OCI-LY7 (cell line): ENCODE data around the gene HGS. TPM values are rescaled to one million over a fixed set of nuclear protein-coding genes. Genes with fewer than 3 reads are reported as not detected.
A peak's percentile ranks its signal among the peaks of the same experiment; 100 is the strongest.

Source experiments
- BruUV-seq: library from RNA; stranded (reverse); fragments of 400-500 nt; replicated peaks from 2 replicates; lab custom pipeline; 2021; lab: Mats Ljungman, UMichigan
- CTCF ChIA-PET: fragments of 300-600 bp; sonication (Branson Sonifier 250); formaldehyde crosslinking; loops from one replicate; lab custom pipeline; 2022; ENCODE audit warnings: antibody characterized with exemption; ENCODE audit not compliant: unreplicated experiment; lab: Charles Lee
- POLR2A ChIA-PET: fragments of 300-600 bp; sonication (Branson Sonifier 250); formaldehyde crosslinking; loops from one replicate; lab custom pipeline; 2022; ENCODE audit warnings: antibody characterized with exemption; lab: Charles Lee
- DNase-seq: peaks from one replicate; pipeline ENCODE4 v3.0.0-alpha.2; 2015; ENCODE audit warnings: low spot score
- H2AFZ ChIP-seq: fragments of 200-600 bp; sonication (generic), shearing (Covaris generic); 2 replicates; pipeline ENCODE4 v1.6.1; 2014; ENCODE audit warnings: mild to moderate bottlenecking, antibody characterized with exemption, low read length, moderate library complexity
- H3K27ac ChIP-seq: fragments of 200-600 bp; sonication (generic); 2 replicates; pipeline ENCODE4 v1.5.1; 2014; ENCODE audit warnings: mixed run types, low read depth, mild to moderate bottlenecking, moderate library complexity, low read length, inconsistent platforms; ENCODE audit not compliant: poor library complexity, severe bottlenecking
- H3K36me3 ChIP-seq: fragments of 200-600 bp; sonication (generic); 2 replicates; pipeline ENCODE4 v1.6.1; 2014; ENCODE audit warnings: mild to moderate bottlenecking, antibody characterized with exemption, low read length, moderate library complexity, mixed read lengths; ENCODE audit not compliant: insufficient read depth
- H3K4me1 ChIP-seq: fragments of 200-600 bp; sonication (generic); 2 replicates; pipeline ENCODE4 v1.5.1; 2014; ENCODE audit warnings: mild to moderate bottlenecking, low read length; ENCODE audit not compliant: insufficient read depth, poor library complexity, severe bottlenecking
- H3K4me2 ChIP-seq: fragments of 200-600 bp; sonication (generic); 2 replicates; pipeline ENCODE4 v1.6.1; 2014; ENCODE audit warnings: mild to moderate bottlenecking, low read length
- H3K4me3 ChIP-seq: fragments of 200-600 bp; sonication (generic); 2 replicates; pipeline ENCODE4 v1.5.1; 2014; ENCODE audit warnings: mild to moderate bottlenecking, low read depth, low read length; ENCODE audit not compliant: poor library complexity, severe bottlenecking
- H3K79me2 ChIP-seq: fragments of 200-600 bp; sonication (generic); 2 replicates; pipeline ENCODE4 v1.6.1; 2016; ENCODE audit warnings: low read depth, mild to moderate bottlenecking, low read length, moderate library complexity, mixed read lengths; ENCODE audit not compliant: insufficient read depth
- H3K9me2 ChIP-seq: fragments of 200-600 bp; sonication (generic); 2 replicates; pipeline ENCODE4 v1.6.1; 2016; ENCODE audit warnings: mild to moderate bottlenecking, low read length, mixed read lengths; ENCODE audit not compliant: insufficient read depth
- H3K9me3 ChIP-seq: fragments of 200-600 bp; sonication (generic); 2 replicates; pipeline ENCODE4 v1.6.1; 2014; ENCODE audit warnings: mild to moderate bottlenecking, mixed run types, low read length, mixed read lengths
- H4K20me1 ChIP-seq: fragments of 200-600 bp; sonication (generic); 2 replicates; pipeline ENCODE4 v1.6.1; 2014; ENCODE audit warnings: mild to moderate bottlenecking, antibody characterized with exemption, low read length, moderate library complexity, mixed read lengths; ENCODE audit not compliant: insufficient read depth
- EZH2phosphoT487 ChIP-seq: fragments of 200-600 bp; sonication (generic); IDR thresholded peaks from 2 replicates; pipeline ENCODE4 v1.6.1; 2018; ENCODE audit warnings: low read depth, borderline replicate concordance, mild to moderate bottlenecking, mixed run types, antibody characterized with exemption, low read length, moderate library complexity, mixed read lengths
- intact Hi-C: fragments of 100-400 bp; cut with micrococcal nuclease; formaldehyde crosslinking; loops from one replicate; pipeline ENCODE4 v1.10.0; 2022; ENCODE audit not compliant: unreplicated experiment
- total RNA-seq, 2 experiments: library from RNA; depleted of rRNA in 1 of 2; stranded (reverse); fragments of >200 nt in 1 of 2; shearing (Covaris generic) in 1 of 2; gene quantifications; 2 replicates each; pipeline ENCODE4 v1.2.3, GENCODE V29; 2014 to 2022
- TF ChIP-seq, protein P1 (sequence below): fragments of 200-600 bp; sonication (generic); conservative IDR thresholded peaks from 2 replicates; pipeline ENCODE4 v1.5.1; 2014; ENCODE audit warnings: mild to moderate bottlenecking, antibody characterized with exemption, low read length, moderate library complexity, mixed read lengths

Gene HGS
- total RNA-seq, 2 experiments from 2014 or later, result 162 to 175 TPM

GRCh38 chr17:81712468-81713003, 28.7 kb downstream of the HGS start:
- BruUV-seq, result no TSS peak
- Histone ChIP-seq H3K27ac (peak overlapping the region; percentile 28), H3K4me3 (peak overlapping the region; percentile 76), H3K9me3 (no peaks in the 10 kb centered on the region), H3K9me2 (no peaks in the 10 kb centered on the region), H3K4me1 (peaks cover 27% of the 10 kb centered on the region), H4K20me1 (no peaks in the 10 kb centered on the region), H3K4me2 (peak overlapping the region; percentile 93), H2AFZ (peak overlapping the region; percentile 19; the same call in 1 of the 2 replicates), H3K79me2 (peaks cover 8% of the 10 kb centered on the region; the same call in 1 of the 2 replicates), H3K36me3 (peaks cover 35% of the 10 kb centered on the region)
- peak; percentile 62 for DNase-seq
- POLR2A ChIA-PET, result interaction anchor here (1.5 kb wide), 1 partner anchor 10 kb away, joined by 10 read pairs; the partner anchor contains the start of gene MRPL12
- TF ChIP-seq, protein P1, sequence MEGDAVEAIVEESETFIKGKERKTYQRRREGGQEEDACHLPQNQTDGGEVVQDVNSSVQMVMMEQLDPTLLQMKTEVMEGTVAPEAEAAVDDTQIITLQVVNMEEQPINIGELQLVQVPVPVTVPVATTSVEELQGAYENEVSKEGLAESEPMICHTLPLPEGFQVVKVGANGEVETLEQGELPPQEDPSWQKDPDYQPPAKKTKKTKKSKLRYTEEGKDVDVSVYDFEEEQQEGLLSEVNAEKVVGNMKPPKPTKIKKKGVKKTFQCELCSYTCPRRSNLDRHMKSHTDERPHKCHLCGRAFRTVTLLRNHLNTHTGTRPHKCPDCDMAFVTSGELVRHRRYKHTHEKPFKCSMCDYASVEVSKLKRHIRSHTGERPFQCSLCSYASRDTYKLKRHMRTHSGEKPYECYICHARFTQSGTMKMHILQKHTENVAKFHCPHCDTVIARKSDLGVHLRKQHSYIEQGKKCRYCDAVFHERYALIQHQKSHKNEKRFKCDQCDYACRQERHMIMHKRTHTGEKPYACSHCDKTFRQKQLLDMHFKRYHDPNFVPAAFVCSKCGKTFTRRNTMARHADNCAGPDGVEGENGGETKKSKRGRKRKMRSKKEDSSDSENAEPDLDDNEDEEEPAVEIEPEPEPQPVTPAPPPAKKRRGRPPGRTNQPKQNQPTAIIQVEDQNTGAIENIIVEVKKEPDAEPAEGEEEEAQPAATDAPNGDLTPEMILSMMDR, result peak; percentile 40; the same call in 1 of the 2 replicates
- TF ChIP-seq EZH2phosphoT487, result no peak
- CTCF ChIA-PET, result no interaction called here
- intact Hi-C loops, result loop anchor here (2.0 kb wide), 1 partner anchor 214 kb away; the partner anchor contains the start of gene MAFG

DNA sequence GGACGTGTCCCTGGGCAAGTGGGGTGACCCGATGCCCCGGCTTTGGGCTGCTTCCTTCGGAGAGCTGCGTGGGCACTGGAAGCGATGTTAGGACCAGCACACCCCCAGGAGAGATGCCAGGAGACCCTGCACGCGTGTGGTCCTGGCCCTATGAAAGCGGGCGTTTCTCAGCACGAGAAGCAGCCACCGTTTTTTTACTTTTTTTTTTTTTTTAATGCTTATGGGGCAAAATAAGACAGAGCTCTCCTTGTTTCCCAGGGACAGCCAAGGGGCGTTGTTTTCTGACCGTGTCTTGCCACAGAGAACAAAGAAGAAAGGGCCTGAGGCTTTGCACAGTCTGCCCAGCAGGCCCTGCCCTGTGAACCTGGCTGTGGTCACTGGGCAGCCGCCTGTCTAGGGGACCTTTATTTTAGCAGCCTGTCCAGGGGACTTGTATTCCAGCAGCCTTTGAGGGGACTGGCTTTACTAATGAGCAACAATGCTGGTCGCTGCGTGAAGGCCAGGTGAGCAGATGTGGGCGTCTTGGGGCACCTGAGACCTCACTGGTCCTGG, 29.3 kb downstream of the HGS start:
- CTCF ChIA-PET, result no interaction called here
- no peaks in the 10 kb centered on the region for H3K9me2 ChIP-seq
- H4K20me1 ChIP-seq, result no peaks in the 10 kb centered on the region
- H3K9me3 ChIP-seq, result no peaks in the 10 kb centered on the region
- intact Hi-C loops, result loop anchor here (2.0 kb wide), 1 partner anchor 214 kb away; the partner anchor contains the start of gene MAFG
- peaks cover 8% of the 10 kb centered on the region; the same call in 1 of the 2 replicates for H3K79me2 ChIP-seq
- H3K27ac ChIP-seq, result peak overlapping the region; percentile 28
- no peak for DNase-seq
- POLR2A ChIA-PET, result interaction anchor here (1.5 kb wide), 1 partner anchor 10 kb away, joined by 10 read pairs; the partner anchor contains the start of gene MRPL12
- BruUV-seq, result no TSS peak
- peak overlapping the region; percentile 93 for H3K4me2 ChIP-seq
- peaks cover 35% of the 10 kb centered on the region for H3K36me3 ChIP-seq
- H2AFZ ChIP-seq, result peak overlapping the region; percentile 19; the same call in 1 of the 2 replicates
- peak overlapping the region; percentile 76 for H3K4me3 ChIP-seq
- TF ChIP-seq EZH2phosphoT487, result no peak
- TF ChIP-seq, protein P1, result no peak
- peaks cover 27% of the 10 kb centered on the region for H3K4me1 ChIP-seq
